Measurements from ENCODE around the gene BHLHE41. TPM values are rescaled to one million over a fixed set of nuclear protein-coding genes. Genes with fewer than 3 reads are reported as not detected.
A peak's percentile ranks its signal among the peaks of the same experiment; 100 is the strongest.

BHLHE41 gene
- total RNA-seq, 6 donors from 2014 or later, result 9.3 to 78.6 (median 35.2) TPM

GRCh38 chr12:26130728-26131127 lies 5.9 kb upstream of the BHLHE41 start:
- no peak for ATAC-seq (ENCODE audit: low FRiP score in 2 of 2)
- no peak for DNase-seq
- Histone ChIP-seq H3K4me1 (peaks cover 14 to 19% (median 15%) of the 10 kb centered on the region in 4 donors), H3K36me3 (no peaks in the 10 kb centered on the region), H3K4me3 (no peak overlapping the region), H3K9me3 (no peaks in the 10 kb centered on the region), H3K27ac (no peak overlapping the region), H3K27me3 (peaks cover 0 to 18% (median 5%) of the 10 kb centered on the region in 4 donors)
- WGBS, 2 donors, result 50 to 64% methylated on average over 3 of the region's 3 CpGs
- no peak for TF ChIP-seq POLR2AphosphoS5 (IDR thresholded peaks at IDR 0.05)
- no peak for TF ChIP-seq EP300 (IDR thresholded peaks at IDR 0.05)
- no peak for TF ChIP-seq POLR2A (IDR thresholded peaks at IDR 0.05)
- no peak for TF ChIP-seq CTCF (IDR thresholded peaks at IDR 0.05)

- no peak overlapping the region for H3K4me3 ChIP-seq
- TF ChIP-seq POLR2A (IDR thresholded peaks at IDR 0.05) (no peak), POLR2AphosphoS5 (IDR thresholded peaks at IDR 0.05) (no peak), CTCF (IDR thresholded peaks at IDR 0.05) (no peak), EP300 (IDR thresholded peaks at IDR 0.05) (no peak)
- H3K27me3 ChIP-seq, result peaks cover 0 to 38% (median 18%) of the 10 kb centered on the region in 4 donors
- H3K4me1 ChIP-seq, result peaks cover 24 to 39% (median 32%) of the 10 kb centered on the region in 4 donors
- no peak for ATAC-seq (ENCODE audit: low FRiP score in 2 of 2)
- no peaks in the 10 kb centered on the region for H3K9me3 ChIP-seq
- DNase-seq, result no peak
- no peaks in the 10 kb centered on the region for H3K36me3 ChIP-seq
- no peak overlapping the region for H3K27ac ChIP-seq
Measured at GRCh38 chr12:26128168-26128567, 3.3 kb upstream of the BHLHE41 start.

DNA sequence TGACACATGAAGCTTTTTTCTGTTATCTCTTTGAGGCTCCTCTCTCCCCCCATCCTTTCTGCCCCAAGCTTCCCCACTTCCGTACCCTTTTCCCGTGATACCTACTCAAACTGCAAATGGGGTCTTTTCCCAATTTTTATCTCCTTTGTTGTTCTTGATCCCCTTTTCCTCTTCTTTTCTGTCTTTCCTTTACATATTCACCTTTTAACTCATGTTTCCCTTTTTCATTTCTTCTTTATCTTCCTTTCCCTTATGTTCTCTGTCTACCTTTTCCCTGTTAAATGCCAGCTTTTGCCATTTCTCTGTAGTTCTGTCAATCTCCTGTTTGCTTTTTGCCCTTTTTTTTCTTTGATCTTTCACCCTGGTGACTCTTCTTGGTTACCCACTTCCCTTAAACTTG lies 2.6 kb upstream of the BHLHE41 start:
- ATAC-seq (ENCODE audit: low FRiP score in 2 of 2) (no peak), DNase-seq (no peak)
- Histone ChIP-seq H3K4me3 (no peak overlapping the region), H3K27ac (no peak overlapping the region), H3K4me1 (peaks cover 29 to 46% (median 38%) of the 10 kb centered on the region in 4 donors), H3K9me3 (no peaks in the 10 kb centered on the region), H3K36me3 (no peaks in the 10 kb centered on the region), H3K27me3 (peaks cover 0 to 45% (median 21%) of the 10 kb centered on the region in 4 donors)
- TF ChIP-seq POLR2AphosphoS5 (IDR thresholded peaks at IDR 0.05), result no peak
- 58 to 67% methylated on average over 2 of the region's 2 CpGs for WGBS, 2 donors

GRCh38 chr12:26126340-26127284 lies 1.8 kb upstream of the BHLHE41 start:
- ATAC-seq (ENCODE audit: low FRiP score in 2 of 2) (peak; percentile 80 to 87), DNase-seq (peak; percentile 78 to 96)
- 5% methylated on average over 59 of the region's 60 CpGs for WGBS, 2 donors
- TF ChIP-seq POLR2A (IDR thresholded peaks at IDR 0.05) (peak in 1 of 4 donors; percentile 65), POLR2AphosphoS5 (IDR thresholded peaks at IDR 0.05) (peak in 1 of 2 donors; percentile 33), CTCF (IDR thresholded peaks at IDR 0.05) (no peak)
- peaks cover 0 to 51% (median 26%) of the 10 kb centered on the region in 4 donors for H3K27me3 ChIP-seq
- peak overlapping the region; percentile 57 to 91 (median 82) for H3K27ac ChIP-seq
- H3K4me1 ChIP-seq, result peaks cover 33 to 53% (median 42%) of the 10 kb centered on the region in 4 donors
- H3K36me3 ChIP-seq, result no peaks in the 10 kb centered on the region
- H3K9me3 ChIP-seq, result no peaks in the 10 kb centered on the region
- peak overlapping the region; percentile 33 to 58 (median 52) for H3K4me3 ChIP-seq

DNA sequence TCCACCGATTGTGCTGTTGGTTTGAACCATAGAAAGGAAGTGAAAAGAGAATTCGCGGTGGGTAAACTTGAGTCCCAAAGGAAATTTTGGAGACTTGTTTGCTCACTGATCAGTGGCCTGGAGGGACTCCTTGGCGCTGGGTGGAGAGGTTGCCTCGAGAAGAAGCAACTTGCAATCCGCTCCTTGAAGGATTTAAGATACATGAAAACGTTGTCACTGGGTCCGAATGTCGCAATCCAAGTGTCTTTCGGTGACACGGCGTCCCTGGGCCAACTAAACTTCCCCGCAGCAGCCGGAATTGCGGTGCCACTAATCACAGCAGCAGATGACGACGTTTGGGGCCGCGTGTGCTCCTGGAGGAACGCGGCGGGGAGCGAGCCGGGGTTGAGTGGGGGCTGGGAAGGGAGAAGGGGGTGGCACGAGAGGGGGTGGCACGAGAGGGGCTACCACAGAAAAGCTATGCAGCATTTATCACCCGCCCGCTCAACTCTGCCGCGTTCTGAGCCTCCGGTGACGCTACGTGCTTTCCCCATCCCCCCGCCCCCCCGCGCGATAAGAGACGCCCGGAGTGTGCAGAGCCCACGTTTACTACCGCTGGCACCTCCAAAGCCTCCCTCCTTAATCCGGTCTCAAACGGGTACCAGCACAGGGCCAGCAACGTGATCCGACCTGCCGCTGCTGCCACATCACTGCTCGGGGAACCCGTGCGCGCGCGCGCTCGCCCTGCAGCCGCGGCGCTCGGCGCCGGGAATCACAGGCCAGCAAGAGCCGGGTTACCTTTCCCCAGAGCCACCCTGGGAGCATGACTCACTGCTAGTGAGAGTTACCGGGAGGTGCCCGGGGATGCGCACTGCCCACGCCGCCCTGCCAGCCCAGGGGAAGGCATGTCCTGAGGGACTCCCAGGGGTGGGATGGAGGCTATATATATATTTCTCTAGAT lies 833 bp upstream of the BHLHE41 start:
- peak overlapping the region; percentile 57 to 91 (median 82) for H3K27ac ChIP-seq
- H3K9me3 ChIP-seq, result no peaks in the 10 kb centered on the region
- peak in 1 of 2 donors; percentile 16 for TF ChIP-seq POLR2AphosphoS5 (IDR thresholded peaks at IDR 0.05)
- no peak for TF ChIP-seq EP300 (IDR thresholded peaks at IDR 0.05)
- H3K4me1 ChIP-seq, result peaks cover 33 to 57% (median 43%) of the 10 kb centered on the region in 4 donors
- peaks cover 0 to 51% (median 28%) of the 10 kb centered on the region in 4 donors for H3K27me3 ChIP-seq
- H3K4me3 ChIP-seq, result peak overlapping the region; percentile 33 to 58 (median 52)
- DNase-seq (peak; percentile 69 to 93), ATAC-seq (ENCODE audit: low FRiP score in 2 of 2) (peak; percentile 68 to 70)
- H3K36me3 ChIP-seq, result no peaks in the 10 kb centered on the region
- 1 to 2% methylated on average over 32 to 38 of the region's 66 CpGs for WGBS, 2 donors

Data from upper lobe of left lung (tissue), 6 donors.